Astrocyte (in vitro differentiated cells and primary cell): Measurements from ENCODE around the gene KRT13.

ENCODE experiments used
- EZH2 ChIP-seq: IDR thresholded peaks from 2 replicates; pipeline ENCODE4 v1.6.1; 2012; ENCODE audit warnings: mild to moderate bottlenecking, low read length, inconsistent platforms; ENCODE audit not compliant: insufficient read depth
- TF ChIP-seq, protein P1 (sequence below): IDR thresholded peaks from 2 replicates; pipeline ENCODE4 v1.5.1; 2011; ENCODE audit warnings: low read depth, mild to moderate bottlenecking, inconsistent platforms, low read length, moderate library complexity; ENCODE audit not compliant: insufficient read depth

DNA sequence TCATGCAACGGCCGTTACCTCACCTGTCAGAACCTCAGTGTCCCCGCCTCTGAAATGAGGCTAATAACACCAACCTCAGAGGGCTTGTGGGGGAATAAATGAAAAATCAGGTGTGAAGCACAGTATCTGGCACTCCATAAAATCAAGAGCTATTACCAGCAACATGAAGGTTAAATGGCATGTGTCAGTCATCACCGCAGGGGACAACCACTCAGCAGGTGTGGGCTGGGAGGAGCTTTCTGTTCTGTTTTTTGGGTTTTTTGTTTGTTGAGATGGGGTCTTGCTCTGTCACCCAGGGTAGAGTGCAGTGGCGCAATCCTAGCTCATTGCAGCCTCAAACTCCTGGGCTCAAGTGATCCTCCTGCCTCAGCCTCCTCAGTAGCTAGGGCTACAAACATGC lies 39.5 kb upstream of the KRT13 start:
- TF ChIP-seq EZH2 = no peak
- TF ChIP-seq, protein P1, sequence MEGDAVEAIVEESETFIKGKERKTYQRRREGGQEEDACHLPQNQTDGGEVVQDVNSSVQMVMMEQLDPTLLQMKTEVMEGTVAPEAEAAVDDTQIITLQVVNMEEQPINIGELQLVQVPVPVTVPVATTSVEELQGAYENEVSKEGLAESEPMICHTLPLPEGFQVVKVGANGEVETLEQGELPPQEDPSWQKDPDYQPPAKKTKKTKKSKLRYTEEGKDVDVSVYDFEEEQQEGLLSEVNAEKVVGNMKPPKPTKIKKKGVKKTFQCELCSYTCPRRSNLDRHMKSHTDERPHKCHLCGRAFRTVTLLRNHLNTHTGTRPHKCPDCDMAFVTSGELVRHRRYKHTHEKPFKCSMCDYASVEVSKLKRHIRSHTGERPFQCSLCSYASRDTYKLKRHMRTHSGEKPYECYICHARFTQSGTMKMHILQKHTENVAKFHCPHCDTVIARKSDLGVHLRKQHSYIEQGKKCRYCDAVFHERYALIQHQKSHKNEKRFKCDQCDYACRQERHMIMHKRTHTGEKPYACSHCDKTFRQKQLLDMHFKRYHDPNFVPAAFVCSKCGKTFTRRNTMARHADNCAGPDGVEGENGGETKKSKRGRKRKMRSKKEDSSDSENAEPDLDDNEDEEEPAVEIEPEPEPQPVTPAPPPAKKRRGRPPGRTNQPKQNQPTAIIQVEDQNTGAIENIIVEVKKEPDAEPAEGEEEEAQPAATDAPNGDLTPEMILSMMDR = no peak
